Measurements from ENCODE around the gene C11orf86.
"Not testable (repeated sequence)": the region's sequence is repeated elsewhere in the genome, so short reads cannot be mapped to it uniquely, and the experiment has no call there.

The C11orf86 gene

GRCh38 chr11:66967670-66968425 is 7.3 kb upstream of the C11orf86 start:
- DNase-seq (ENCODE audit: low read depth, low spot score), result no peak

DNA sequence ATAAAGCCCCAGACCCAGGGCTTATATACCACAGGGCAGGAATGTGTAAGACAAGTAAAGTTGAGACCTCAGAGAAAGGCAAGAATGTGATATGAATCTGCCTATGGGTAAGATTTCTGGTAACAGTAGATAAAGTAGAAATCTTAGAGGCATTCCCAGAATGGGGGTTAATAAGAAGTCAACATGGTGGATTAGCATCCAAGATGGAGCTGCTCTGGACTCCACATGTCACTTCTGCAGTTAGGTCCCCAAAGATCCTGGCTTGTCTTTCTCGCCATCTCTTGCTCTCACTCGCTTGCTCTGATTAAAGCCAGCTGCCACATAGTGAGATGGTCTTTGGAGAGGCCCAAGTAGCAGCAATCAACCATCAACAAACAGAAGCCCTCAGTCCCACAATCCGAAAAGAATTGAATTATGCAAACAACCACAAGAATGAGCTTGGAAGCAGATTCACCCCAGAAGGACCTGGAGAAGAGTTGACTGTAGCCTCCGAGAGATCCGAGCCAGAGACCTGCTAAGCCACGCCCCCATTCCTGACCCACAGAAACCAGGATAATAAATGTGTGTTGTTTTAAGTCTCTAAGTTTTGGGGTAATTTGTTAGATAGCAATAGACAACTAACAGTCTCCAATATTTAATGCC is 5.4 kb upstream of the C11orf86 start:
- DNase-seq (ENCODE audit: low read depth, low spot score), result no peak

DNA sequence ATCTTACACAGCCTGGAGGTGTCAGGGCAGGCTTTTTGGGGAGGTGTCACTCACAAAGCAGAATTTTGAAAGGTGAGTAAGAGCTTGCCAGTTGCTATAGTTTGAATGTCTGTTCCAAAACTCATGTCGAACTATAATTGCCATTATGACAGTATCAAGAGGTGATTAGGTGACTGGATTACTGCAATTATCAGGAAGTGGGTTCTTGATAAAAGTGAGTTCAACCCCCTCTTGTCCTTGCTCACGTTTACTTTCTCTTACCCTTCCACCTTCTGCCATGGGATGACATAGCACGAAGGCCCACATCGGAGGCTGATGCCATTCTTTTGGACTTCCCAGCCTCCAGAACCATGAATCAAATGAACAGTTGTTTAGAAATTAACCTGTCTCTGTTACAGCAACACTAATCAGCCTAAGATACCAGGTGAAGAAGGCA is 4.7 kb upstream of the C11orf86 start:
- no peak for DNase-seq (ENCODE audit: low read depth, low spot score)

DNA sequence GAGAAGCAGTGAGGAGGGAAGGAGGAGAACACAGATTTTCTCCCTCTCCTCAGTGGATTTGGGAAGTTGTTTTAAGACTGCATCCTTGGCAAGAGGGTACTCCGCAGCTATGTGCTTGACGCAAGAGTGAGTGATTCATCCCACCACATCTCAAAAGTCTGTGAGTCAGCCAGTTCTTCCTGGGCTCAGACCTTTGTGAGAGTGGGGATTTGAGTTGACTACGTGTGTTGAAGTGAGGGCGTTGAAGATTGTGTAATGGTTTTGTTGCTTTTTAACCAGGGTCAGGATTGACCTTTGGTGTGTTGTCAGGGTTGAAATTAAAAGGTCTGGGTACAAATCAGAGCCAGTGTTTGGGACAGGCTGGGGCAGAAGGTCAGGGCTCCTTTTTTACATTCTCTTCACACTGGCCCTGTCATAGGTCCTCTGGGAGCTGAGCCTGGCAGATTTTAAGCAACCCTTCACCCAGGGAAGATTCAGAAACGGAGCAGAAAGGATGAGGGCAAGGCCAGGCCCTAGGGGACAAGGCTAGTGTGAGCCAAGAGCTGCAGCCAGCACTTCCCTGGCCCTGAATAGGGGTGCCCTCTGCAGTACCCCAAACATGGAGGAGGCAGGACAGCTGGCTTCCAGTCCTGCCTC is 4.2 kb upstream of the C11orf86 start:
- DNase-seq (ENCODE audit: low read depth, low spot score), result no peak

DNA sequence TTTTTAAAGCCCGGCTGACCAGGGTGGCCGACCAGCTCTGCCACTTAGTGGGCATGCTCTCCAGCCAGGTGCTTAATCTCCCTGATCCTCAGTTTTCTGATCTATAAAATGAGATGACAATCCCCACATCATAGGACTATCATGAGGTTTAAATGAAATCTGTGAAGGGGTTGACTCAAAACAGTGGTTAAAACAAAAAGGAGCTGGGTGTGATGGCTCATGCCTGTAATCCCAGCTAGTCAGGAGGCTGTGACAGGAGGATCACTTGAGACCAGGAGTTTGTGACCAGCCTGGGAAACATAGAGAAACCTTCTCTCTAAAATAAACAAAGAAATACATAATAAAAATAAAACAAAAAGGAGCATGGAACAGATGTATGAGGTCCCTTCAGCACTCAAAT is 3.6 kb upstream of the C11orf86 start:
- no peak for DNase-seq (ENCODE audit: low read depth, low spot score)

- no peak for DNase-seq (ENCODE audit: low read depth, low spot score)
Observed at GRCh38 chr11:66973956-66974580, 1.0 kb upstream of the C11orf86 start.

- DNase-seq (ENCODE audit: low read depth, low spot score), result no peak
Observed at GRCh38 chr11:66975405-66976027, 412 bp downstream of the C11orf86 start.

GRCh38 chr11:66976028-66976467 is 944 bp downstream of the C11orf86 start:
- no peak for DNase-seq (ENCODE audit: low read depth, low spot score)

DNA sequence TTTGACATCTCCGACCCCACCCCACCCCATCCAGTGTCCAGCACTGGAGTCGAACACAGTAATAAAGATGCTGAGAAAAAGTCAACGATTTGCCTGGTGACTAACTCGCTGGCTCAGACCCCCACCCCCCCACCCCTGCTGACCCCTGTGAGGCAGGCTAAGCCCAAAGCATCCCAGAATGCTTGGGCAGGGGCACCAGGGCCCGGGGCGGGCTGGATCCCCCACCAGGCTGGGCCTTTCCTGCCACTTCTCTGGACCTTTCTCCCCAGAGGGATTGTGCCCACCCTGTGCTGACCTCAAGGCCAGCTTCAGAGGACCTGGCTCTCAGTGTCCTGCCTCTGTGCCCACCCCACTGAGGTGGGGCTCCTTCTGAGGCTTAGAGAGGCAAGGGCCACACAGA is 1.8 kb downstream of the C11orf86 start:
- DNase-seq (ENCODE audit: low read depth, low spot score), result no peak

DNA sequence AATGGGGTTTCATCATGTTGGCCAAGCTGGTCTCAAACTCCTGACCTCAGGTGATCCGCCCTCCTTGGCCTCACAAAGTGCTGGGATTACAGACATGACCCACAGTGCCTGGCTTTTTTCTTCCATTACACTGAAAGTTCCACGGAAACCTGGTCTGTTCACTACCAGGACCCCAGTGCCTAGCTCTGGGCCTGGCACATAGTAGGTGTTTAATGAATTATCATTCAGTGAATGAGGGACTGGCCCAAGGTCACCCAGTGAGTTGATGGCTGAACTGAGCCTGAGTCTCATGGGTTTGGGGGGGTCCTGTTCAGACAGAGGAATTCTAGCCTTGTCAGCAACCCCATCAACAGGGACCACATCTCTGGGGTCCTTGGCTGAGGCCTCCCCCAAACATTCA is 3.1 kb downstream of the C11orf86 start:
- no peak for DNase-seq (ENCODE audit: low read depth, low spot score)

DNA sequence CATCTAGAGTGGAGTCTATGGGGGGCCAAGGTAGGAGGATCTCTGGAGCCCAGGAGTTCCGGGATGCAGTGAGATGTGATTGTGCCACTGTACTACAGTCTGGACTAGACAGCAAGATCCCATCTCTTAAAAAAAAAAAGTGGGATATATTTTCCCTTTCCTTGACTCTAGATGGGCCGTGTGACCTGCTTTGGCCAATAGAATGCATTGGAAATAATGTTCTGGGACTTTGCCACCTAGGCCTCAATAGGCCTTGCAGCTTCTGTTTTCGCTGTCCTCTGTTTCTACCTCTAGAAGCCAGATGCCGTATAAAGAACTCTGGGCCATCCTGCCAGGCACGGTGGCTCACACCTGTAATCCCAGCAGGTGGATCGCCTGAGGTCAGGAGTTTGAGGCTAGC is 3.6 kb downstream of the C11orf86 start:
- no peak for DNase-seq (ENCODE audit: low read depth, low spot score)

- DNase-seq (ENCODE audit: low read depth, low spot score), result no peak
Observed at GRCh38 chr11:66979336-66979980, 4.4 kb downstream of the C11orf86 start.

GRCh38 chr11:66981976-66982578 is 7.0 kb downstream of the C11orf86 start:
- no peak for DNase-seq (ENCODE audit: low read depth, low spot score)

DNA sequence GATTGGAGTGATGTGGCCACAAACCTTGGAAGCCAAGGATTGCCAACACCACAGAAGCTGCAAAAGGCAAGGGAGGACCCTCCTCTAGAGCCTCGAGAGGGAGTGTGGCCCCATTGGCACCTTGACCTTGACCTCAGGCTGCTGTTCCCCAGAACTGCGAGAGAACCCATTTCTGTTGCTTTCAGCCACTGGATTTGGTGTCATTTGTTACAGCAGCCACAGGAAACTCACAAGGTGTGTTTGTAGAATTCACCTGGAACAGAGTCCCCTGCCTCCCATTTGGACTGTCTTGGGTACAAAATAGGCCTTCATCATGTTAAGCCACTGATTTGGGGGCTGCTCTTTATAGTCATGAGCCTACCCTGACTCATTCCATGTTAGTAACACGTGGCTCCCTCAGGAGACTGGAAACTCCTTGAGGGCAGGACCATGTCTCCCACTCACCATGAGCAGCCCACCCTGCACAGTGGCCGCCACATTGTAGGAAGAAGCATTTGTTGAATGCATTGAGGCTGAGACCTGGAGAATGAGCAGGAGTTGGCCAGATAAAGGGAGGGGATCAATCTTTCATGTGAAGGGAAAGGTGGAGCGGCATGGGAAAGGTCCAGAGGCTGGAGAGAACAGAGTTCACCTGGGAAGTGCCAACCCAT is 8.3 kb downstream of the C11orf86 start:
- no peak for DNase-seq (ENCODE audit: low read depth, low spot score)

DNA sequence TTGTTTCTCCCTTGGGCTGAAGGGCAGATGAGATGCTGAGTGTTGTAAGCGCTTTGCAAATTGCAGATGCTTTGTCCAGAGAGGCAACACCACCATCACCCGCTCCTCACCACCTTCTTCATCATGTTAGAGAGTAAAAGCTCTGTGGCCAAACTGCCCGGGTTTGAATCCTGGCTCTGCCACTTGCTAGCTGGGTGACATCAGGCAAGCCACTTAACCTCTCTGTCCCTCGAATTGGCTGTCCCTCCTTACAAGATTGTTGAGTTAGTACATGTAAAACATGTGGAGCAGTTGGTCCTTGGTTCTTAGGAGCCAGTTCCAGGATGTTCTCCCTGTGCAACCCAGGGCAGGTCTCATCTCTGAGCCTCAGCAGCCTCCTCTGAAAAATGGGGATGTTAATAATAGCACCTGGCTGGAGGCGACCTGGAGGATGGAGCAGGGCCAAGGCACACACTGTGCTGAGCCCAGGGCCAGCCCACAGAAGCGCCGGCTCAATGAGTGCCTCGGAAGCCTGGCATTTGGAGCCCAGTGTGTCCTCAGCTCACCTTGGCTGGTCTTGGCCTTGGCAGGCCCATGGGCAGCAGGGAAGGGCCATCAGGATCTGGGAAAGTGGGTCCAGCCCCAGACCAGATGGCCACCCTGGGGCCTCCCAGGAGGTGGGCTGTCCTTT is 10.5 kb downstream of the C11orf86 start:
- no peak for DNase-seq (ENCODE audit: low read depth, low spot score)

DNA sequence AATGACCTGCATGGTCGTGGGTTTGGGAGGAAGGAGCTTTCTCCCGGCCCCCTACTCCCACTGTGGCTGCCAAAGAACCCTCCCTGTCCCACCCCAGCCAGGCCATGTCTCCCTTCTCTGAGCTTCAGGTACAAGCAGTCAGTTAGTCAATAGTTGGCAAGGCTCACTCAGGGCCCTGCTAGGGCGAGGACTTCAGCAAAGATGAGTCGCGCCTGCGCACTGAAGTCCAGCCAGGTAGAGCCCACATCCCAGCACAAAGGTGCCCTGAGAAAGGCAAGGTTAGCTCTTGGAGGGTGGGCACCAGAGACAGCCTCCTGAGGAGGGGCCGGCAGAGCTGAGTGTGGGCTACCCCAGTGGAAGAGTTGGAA is 11.1 kb downstream of the C11orf86 start:
- DNase-seq (ENCODE audit: low read depth, low spot score), result no peak

- no peak for DNase-seq (ENCODE audit: low read depth, low spot score)
Observed at GRCh38 chr11:66987158-66987620, 12.1 kb downstream of the C11orf86 start.

DNA sequence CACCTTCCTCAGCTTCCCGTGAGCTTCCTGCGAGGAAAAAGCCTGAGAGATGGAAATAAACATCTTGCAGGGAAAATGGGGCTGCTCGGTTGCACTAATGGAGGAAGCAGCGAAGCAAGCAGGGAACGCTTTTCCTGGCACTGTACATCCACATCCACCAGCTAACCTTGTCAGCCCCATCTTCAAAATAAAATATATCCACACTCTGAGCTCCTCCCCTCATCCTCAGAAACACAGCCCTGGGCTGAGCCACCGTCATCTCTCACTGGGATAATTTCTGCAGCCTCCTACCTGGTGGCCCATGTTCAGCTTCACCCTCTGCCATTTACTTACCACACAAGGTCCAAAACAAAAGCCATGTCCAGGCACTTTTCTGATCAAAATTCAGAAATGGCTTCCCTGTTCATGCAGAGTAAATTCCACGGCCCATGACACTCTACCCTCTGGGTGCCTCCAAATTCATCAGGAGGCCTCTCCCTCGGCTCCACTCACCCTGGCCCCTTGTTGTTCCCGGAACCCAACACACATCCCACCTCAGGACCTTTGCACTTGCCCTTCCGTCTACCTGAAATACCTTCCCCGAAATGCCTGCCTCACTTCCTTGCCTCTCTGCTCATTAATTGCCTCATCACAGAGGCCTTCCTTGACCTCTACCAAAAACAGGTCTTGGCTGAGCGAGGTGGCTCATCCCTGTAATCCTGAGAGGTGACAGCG is 13.0 kb downstream of the C11orf86 start:
- no peak for DNase-seq (ENCODE audit: low read depth, low spot score)

GRCh38 chr11:66988741-66989140 is 13.6 kb downstream of the C11orf86 start:
- DNase-seq (ENCODE audit: low read depth, low spot score), result not testable (repeated sequence)
